ENCODE measurements around the gene RRAS.

Gene RRAS

GRCh38 chr19:49609499-49610092 is 30.3 kb downstream of the RRAS start:
- no peaks in the 10 kb centered on the region for H3K27me3 ChIP-seq (ENCODE audit: control insufficient read depth, insufficient read depth, low read length)
- no peak overlapping the region for H3K9ac ChIP-seq (ENCODE audit: low read depth, low read length)
- no peaks in the 10 kb centered on the region for H3K4me1 ChIP-seq (ENCODE audit: control insufficient read depth, insufficient read depth, low read length)
- no peaks in the 10 kb centered on the region for H3K9me3 ChIP-seq (ENCODE audit: control insufficient read depth, insufficient read depth, low read length)
- H3K4me3 ChIP-seq (ENCODE audit: low read depth, low read length) = no peak overlapping the region
- H3K36me3 ChIP-seq (ENCODE audit: control insufficient read depth, insufficient read depth, low read length) = peaks cover 29% of the 10 kb centered on the region

GRCh38 chr19:49605605-49606004 is 34.3 kb downstream of the RRAS start:
- H3K36me3 ChIP-seq (ENCODE audit: control insufficient read depth, insufficient read depth, low read length) = peaks cover 42% of the 10 kb centered on the region
- H3K9me3 ChIP-seq (ENCODE audit: control insufficient read depth, insufficient read depth, low read length) = no peaks in the 10 kb centered on the region
- no peaks in the 10 kb centered on the region for H3K4me1 ChIP-seq (ENCODE audit: control insufficient read depth, insufficient read depth, low read length)
- H3K9ac ChIP-seq (ENCODE audit: low read depth, low read length) = no peak overlapping the region
- no peak overlapping the region for H3K4me3 ChIP-seq (ENCODE audit: low read depth, low read length)
- H3K27me3 ChIP-seq (ENCODE audit: control insufficient read depth, insufficient read depth, low read length) = no peaks in the 10 kb centered on the region

- H3K27me3 ChIP-seq (ENCODE audit: control insufficient read depth, insufficient read depth, low read length) = no peaks in the 10 kb centered on the region
- no peaks in the 10 kb centered on the region for H3K9me3 ChIP-seq (ENCODE audit: control insufficient read depth, insufficient read depth, low read length)
- peaks cover 48% of the 10 kb centered on the region for H3K36me3 ChIP-seq (ENCODE audit: control insufficient read depth, insufficient read depth, low read length)
- H3K9ac ChIP-seq (ENCODE audit: low read depth, low read length) = no peak overlapping the region
- no peaks in the 10 kb centered on the region for H3K4me1 ChIP-seq (ENCODE audit: control insufficient read depth, insufficient read depth, low read length)
- H3K4me3 ChIP-seq (ENCODE audit: low read depth, low read length) = no peak overlapping the region
Measured at GRCh38 chr19:49602806-49603205, 37.1 kb downstream of the RRAS start.

GRCh38 chr19:49601482-49602038 is 38.4 kb downstream of the RRAS start:
- H3K27me3 ChIP-seq (ENCODE audit: control insufficient read depth, insufficient read depth, low read length) = no peaks in the 10 kb centered on the region
- peaks cover 56% of the 10 kb centered on the region for H3K36me3 ChIP-seq (ENCODE audit: control insufficient read depth, insufficient read depth, low read length)
- H3K4me1 ChIP-seq (ENCODE audit: control insufficient read depth, insufficient read depth, low read length) = no peaks in the 10 kb centered on the region
- H3K4me3 ChIP-seq (ENCODE audit: low read depth, low read length) = no peak overlapping the region
- H3K9me3 ChIP-seq (ENCODE audit: control insufficient read depth, insufficient read depth, low read length) = no peaks in the 10 kb centered on the region
- no peak overlapping the region for H3K9ac ChIP-seq (ENCODE audit: low read depth, low read length)

GRCh38 chr19:49599378-49600295 is 40.3 kb downstream of the RRAS start:
- no peaks in the 10 kb centered on the region for H3K4me1 ChIP-seq (ENCODE audit: control insufficient read depth, insufficient read depth, low read length)
- no peaks in the 10 kb centered on the region for H3K27me3 ChIP-seq (ENCODE audit: control insufficient read depth, insufficient read depth, low read length)
- H3K4me3 ChIP-seq (ENCODE audit: low read depth, low read length) = no peak overlapping the region
- H3K9me3 ChIP-seq (ENCODE audit: control insufficient read depth, insufficient read depth, low read length) = no peaks in the 10 kb centered on the region
- H3K9ac ChIP-seq (ENCODE audit: low read depth, low read length) = no peak overlapping the region
- peaks cover 68% of the 10 kb centered on the region for H3K36me3 ChIP-seq (ENCODE audit: control insufficient read depth, insufficient read depth, low read length)

GRCh38 chr19:49597703-49597974 is 42.3 kb downstream of the RRAS start:
- Histone ChIP-seq H3K27me3 (ENCODE audit: control insufficient read depth, insufficient read depth, low read length) (no peaks in the 10 kb centered on the region), H3K4me3 (ENCODE audit: low read depth, low read length) (no peak overlapping the region), H3K36me3 (ENCODE audit: control insufficient read depth, insufficient read depth, low read length) (peaks cover 64% of the 10 kb centered on the region), H3K4me1 (ENCODE audit: control insufficient read depth, insufficient read depth, low read length) (peaks cover 6% of the 10 kb centered on the region), H3K9ac (ENCODE audit: low read depth, low read length) (no peak overlapping the region), H3K9me3 (ENCODE audit: control insufficient read depth, insufficient read depth, low read length) (no peaks in the 10 kb centered on the region)

- H3K27me3 ChIP-seq (ENCODE audit: control insufficient read depth, insufficient read depth, low read length) = no peaks in the 10 kb centered on the region
- H3K4me1 ChIP-seq (ENCODE audit: control insufficient read depth, insufficient read depth, low read length) = peaks cover 6% of the 10 kb centered on the region
- no peak overlapping the region for H3K9ac ChIP-seq (ENCODE audit: low read depth, low read length)
- H3K36me3 ChIP-seq (ENCODE audit: control insufficient read depth, insufficient read depth, low read length) = peaks cover 60% of the 10 kb centered on the region
- H3K4me3 ChIP-seq (ENCODE audit: low read depth, low read length) = no peak overlapping the region
- no peaks in the 10 kb centered on the region for H3K9me3 ChIP-seq (ENCODE audit: control insufficient read depth, insufficient read depth, low read length)
Measured at GRCh38 chr19:49596954-49597702, 42.8 kb downstream of the RRAS start.

GRCh38 chr19:49596407-49596806 is 43.5 kb downstream of the RRAS start:
- Histone ChIP-seq H3K27me3 (ENCODE audit: control insufficient read depth, insufficient read depth, low read length) (no peaks in the 10 kb centered on the region), H3K36me3 (ENCODE audit: control insufficient read depth, insufficient read depth, low read length) (peaks cover 55% of the 10 kb centered on the region), H3K9me3 (ENCODE audit: control insufficient read depth, insufficient read depth, low read length) (no peaks in the 10 kb centered on the region), H3K4me1 (ENCODE audit: control insufficient read depth, insufficient read depth, low read length) (peaks cover 6% of the 10 kb centered on the region), H3K4me3 (ENCODE audit: low read depth, low read length) (no peak overlapping the region), H3K9ac (ENCODE audit: low read depth, low read length) (no peak overlapping the region)

- H3K4me1 ChIP-seq (ENCODE audit: control insufficient read depth, insufficient read depth, low read length) = peaks cover 6% of the 10 kb centered on the region
- H3K27me3 ChIP-seq (ENCODE audit: control insufficient read depth, insufficient read depth, low read length) = no peaks in the 10 kb centered on the region
- peaks cover 55% of the 10 kb centered on the region for H3K36me3 ChIP-seq (ENCODE audit: control insufficient read depth, insufficient read depth, low read length)
- H3K9ac ChIP-seq (ENCODE audit: low read depth, low read length) = no peak overlapping the region
- H3K9me3 ChIP-seq (ENCODE audit: control insufficient read depth, insufficient read depth, low read length) = no peaks in the 10 kb centered on the region
- H3K4me3 ChIP-seq (ENCODE audit: low read depth, low read length) = no peak overlapping the region
Measured at GRCh38 chr19:49595819-49596404, 44.0 kb downstream of the RRAS start.

- no peaks in the 10 kb centered on the region for H3K27me3 ChIP-seq (ENCODE audit: control insufficient read depth, insufficient read depth, low read length)
- H3K4me1 ChIP-seq (ENCODE audit: control insufficient read depth, insufficient read depth, low read length) = peaks cover 6% of the 10 kb centered on the region
- no peak overlapping the region for H3K9ac ChIP-seq (ENCODE audit: low read depth, low read length)
- H3K36me3 ChIP-seq (ENCODE audit: control insufficient read depth, insufficient read depth, low read length) = peaks cover 52% of the 10 kb centered on the region
- H3K9me3 ChIP-seq (ENCODE audit: control insufficient read depth, insufficient read depth, low read length) = no peaks in the 10 kb centered on the region
- H3K4me3 ChIP-seq (ENCODE audit: low read depth, low read length) = no peak overlapping the region
Measured at GRCh38 chr19:49594993-49595818, 44.7 kb downstream of the RRAS start.
